HG03064 (cell line): ENCODE results near the gene SLC9C1.

Experiments used
- ATAC-seq: cut with Tn5 transposase; IDR thresholded peaks from one replicate; pipeline ENCODE4 v1.9.1; 2021; ENCODE audit warnings: low read depth; ENCODE audit not compliant: unreplicated experiment

SLC9C1 gene

GRCh38 chr3:112133626-112134334, 160.2 kb downstream of the SLC9C1 start:
- no peak for ATAC-seq

- peak; percentile 60 for ATAC-seq
These were observed 161.0 kb downstream of the SLC9C1 start, which contains the start of gene GCSAM for GRCh38 chr3:112132975-112133448. GCSAM (minus strand) TSS chr3:112133248; CDS start chr3:112133120, 128 bp downstream.

- peak; percentile 3 for ATAC-seq
These were observed 161.5 kb downstream of the SLC9C1 start for GRCh38 chr3:112132554-112132953.

GRCh38 chr3:112132088-112132487, 161.9 kb downstream of the SLC9C1 start:
- no peak for ATAC-seq

- ATAC-seq = no peak
These were observed 162.9 kb downstream of the SLC9C1 start for GRCh38 chr3:112131111-112131510.

- ATAC-seq = no peak
These were observed 163.4 kb downstream of the SLC9C1 start for GRCh38 chr3:112130638-112130993.

GRCh38 chr3:112129925-112130637, 163.9 kb downstream of the SLC9C1 start:
- no peak for ATAC-seq

- peak; percentile 29 for ATAC-seq
These were observed 164.9 kb downstream of the SLC9C1 start for GRCh38 chr3:112128843-112129727.

GRCh38 chr3:112127522-112128494, 166.2 kb downstream of the SLC9C1 start:
- ATAC-seq = no peak

GRCh38 chr3:112126511-112126911, 167.5 kb downstream of the SLC9C1 start:
- ATAC-seq = no peak

GRCh38 chr3:112124907-112125607, 169.0 kb downstream of the SLC9C1 start:
- ATAC-seq = no peak

GRCh38 chr3:112123548-112123947, 170.5 kb downstream of the SLC9C1 start:
- ATAC-seq = no peak

- no peak for ATAC-seq
These were observed 171.1 kb downstream of the SLC9C1 start for GRCh38 chr3:112122870-112123269.

GRCh38 chr3:112121577-112122547, 172.2 kb downstream of the SLC9C1 start:
- no peak for ATAC-seq

GRCh38 chr3:112119962-112120836, 173.8 kb downstream of the SLC9C1 start:
- no peak for ATAC-seq

GRCh38 chr3:112117841-112118571, 176.0 kb downstream of the SLC9C1 start:
- ATAC-seq = no peak
